Choroid plexus epithelial cell (primary cell): Measurements from ENCODE around the gene NHLRC4.

Experiments
- DNase-seq: peaks from one replicate; pipeline ENCODE4 v3.0.0-alpha.2; 2010; ENCODE audit warnings: low read depth
- H3K4me3 ChIP-seq: 2 replicates; pipeline ENCODE4 v1.5.1; 2011; ENCODE audit warnings: low read depth, mild to moderate bottlenecking, control low read depth, low read length, moderate library complexity
- TF ChIP-seq, protein P1 (sequence below): conservative IDR thresholded peaks from 2 replicates; pipeline ENCODE4 v1.5.1; 2011; ENCODE audit warnings: low read depth, mild to moderate bottlenecking, control low read depth, inconsistent platforms, low read length, moderate library complexity

Gene NHLRC4

DNA sequence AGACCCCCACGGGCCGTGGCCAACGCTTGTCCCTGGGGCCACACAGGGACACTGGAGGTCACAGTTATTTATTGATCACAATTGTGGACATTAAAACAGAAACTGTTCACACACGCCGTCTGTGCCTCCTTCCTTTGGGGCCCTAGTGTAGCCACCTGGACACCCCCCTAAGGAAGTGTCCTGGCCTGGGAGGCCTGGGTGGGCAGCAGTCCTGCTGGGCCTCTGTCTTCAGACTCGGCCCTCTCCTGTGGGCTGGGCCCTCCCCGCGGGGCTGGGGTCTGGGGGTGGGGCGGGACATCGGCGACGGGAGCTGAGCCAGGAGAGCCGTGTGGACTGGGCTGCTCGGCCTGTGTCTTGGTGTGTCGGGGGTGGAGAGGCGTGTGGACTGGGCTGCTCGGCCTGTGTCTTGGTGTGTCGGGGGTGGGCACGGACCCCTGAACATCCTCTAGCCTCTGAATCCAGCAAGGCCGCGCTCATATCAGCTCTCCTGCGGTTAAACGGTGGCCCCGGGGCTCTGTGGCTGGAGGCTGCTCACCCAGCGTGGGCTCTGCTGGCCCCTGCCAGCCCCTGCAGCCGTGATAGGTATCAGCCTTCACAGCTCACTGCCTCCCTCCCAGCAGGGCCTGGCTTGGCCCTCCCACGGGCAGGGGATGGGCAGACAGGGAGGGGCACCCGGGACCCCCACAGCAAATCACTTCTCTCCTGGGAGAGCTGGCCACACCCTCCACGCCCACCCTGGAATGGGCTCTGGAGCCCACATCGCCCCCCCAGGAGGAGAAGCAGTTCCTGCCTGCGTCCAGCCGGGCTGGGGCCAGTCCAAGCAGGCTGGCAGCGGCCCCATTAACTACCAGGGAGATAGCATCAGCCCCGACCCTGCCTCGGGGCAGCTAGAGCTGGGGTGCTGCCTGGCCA lies 1.1 kb upstream of the NHLRC4 start:
- TF ChIP-seq, protein P1, sequence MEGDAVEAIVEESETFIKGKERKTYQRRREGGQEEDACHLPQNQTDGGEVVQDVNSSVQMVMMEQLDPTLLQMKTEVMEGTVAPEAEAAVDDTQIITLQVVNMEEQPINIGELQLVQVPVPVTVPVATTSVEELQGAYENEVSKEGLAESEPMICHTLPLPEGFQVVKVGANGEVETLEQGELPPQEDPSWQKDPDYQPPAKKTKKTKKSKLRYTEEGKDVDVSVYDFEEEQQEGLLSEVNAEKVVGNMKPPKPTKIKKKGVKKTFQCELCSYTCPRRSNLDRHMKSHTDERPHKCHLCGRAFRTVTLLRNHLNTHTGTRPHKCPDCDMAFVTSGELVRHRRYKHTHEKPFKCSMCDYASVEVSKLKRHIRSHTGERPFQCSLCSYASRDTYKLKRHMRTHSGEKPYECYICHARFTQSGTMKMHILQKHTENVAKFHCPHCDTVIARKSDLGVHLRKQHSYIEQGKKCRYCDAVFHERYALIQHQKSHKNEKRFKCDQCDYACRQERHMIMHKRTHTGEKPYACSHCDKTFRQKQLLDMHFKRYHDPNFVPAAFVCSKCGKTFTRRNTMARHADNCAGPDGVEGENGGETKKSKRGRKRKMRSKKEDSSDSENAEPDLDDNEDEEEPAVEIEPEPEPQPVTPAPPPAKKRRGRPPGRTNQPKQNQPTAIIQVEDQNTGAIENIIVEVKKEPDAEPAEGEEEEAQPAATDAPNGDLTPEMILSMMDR = no peak
- no peak for DNase-seq
- H3K4me3 ChIP-seq = no peak overlapping the region

DNA sequence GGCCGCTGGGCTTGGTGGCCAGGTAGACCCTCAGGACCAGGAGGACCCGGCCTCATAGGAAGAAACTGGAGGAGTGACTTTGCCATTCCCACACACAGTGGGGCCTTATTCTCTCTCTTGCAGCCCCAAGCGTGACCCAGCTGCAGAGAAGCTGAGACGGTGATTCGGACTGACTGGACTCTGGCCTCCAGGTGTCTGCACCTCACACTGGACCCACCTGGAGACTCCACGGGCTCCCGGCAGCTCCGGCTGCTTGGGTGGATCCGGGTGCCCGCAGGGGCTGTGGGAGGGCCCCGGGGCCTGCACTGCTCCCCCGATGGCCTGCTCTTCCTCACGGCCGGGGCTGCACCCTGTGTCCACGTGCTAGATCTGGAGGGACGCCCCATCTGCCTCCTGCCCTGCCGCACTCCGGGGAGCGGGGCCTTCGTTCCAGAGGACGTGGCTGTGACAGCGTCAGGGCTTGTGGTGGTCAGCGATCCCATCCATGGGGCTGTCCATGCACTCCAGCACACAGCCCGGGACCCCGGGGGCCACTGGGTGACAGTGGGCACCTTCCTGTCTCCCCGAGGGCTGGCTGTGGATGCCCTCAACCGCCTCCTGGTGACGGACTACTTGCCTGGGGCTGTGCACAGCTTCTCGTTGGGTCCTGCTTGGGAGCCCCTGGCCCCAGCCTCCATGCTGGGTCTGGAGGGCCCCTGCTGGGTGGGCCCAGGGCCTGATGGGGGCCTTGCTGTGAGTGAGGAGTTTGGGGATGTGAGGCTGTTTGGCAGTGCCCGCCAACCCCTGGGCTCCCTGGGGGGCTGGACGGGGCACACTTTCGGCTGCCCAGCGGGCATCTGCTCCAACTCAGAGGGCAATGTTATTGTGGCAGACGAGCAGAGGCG lies 810 bp downstream of the NHLRC4 start:
- TF ChIP-seq, protein P1 = no peak
- no peak overlapping the region for H3K4me3 ChIP-seq

DNA sequence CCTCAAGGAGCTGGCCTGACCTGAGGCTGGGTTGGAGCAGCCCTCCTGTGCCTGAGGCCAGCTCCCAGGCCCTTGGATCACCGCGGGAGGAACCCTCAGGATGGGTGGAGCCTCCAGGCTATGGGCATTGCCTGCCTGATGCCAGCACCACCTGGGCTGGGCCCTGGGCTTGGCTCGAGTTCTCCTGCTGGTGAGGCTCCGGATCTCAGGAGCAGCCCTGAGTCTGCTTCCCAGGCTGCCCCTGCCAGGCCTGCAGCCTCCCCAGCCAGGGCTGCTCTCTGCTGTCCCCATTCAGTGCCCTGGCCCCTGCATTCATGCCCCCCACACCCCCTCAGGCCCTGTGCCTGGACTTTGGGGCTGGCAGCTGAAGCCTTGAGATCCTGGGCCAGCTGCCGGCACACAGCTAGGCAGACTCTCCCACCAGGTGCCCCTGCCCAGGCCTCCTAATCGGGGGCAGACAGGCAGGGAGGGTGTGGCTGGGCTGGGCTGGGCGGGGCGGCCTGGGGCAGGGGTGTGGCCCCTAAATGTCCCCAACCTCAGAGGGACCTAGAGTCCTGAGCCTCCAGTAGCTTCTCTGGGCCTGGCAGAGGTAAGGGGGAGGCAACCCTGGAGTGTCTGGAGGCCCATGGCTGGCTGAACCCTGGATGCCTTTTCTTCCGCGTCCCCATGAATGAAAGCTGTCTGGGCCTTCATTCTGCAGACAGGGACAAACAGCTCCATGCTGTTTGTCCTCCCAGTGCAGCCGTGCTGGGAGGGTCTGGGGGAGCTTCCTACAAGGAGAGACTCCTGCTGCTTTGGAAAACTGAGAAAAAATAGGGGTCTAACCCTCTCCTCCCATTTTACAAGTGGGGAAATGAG lies 1.8 kb downstream of the NHLRC4 start:
- H3K4me3 ChIP-seq = no peak overlapping the region

More for the DNA sequence above, 810 bp downstream of the NHLRC4 start:
- DNase-seq = no peak

DNA sequence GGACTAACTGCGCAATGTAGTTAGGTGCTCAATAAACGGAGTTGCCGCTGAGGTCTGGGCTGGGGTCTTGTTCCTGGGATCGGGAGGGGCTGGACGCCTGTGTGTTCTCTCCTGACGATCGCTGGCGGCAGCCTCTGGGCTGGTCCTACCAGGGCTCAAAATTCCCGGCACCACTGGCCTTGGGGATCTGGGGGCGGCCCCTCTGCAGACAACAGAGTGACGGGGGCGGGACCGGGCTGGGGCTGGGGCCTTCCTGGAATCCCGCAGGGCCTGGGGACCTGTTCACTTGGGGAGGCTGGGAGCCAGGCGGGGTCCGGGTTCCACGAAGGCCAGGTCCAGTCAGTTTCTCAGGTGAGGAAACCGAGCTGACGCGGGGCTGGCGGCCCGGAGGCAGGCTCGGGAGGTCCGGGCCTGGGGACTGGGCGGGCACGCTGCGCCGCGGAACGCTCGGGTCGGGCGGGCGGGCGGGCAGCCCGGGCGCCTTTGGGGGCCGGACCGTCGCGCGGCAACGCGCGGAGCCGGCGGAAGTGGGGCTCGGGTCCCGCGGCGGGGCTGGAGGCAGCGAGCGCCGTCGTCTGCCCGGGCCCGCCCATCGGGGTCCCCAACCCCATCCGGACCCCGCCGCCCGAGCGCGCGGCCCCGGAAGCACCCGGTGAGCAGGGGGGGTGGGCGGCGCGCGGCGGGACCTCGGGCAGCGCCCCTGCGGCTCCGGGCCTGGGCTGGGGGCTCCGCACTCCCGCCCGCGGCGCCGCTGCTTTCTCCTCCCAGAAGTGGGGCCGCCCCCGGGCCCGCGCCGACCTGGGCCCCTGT lies 2.8 kb downstream of the NHLRC4 start, which contains the start of gene PIGQ:
TSS of gene PIGQ (plus strand) at position 524 of the 810 bp plus-strand sequence. CDS start 4,107 bp downstream, outside the sequence.
- DNase-seq = peak; percentile 45
- TF ChIP-seq, protein P1 = no peak
- H3K4me3 ChIP-seq = peak within 1 kb of the TSS; percentile 69

More for the DNA sequence above, 1.8 kb downstream of the NHLRC4 start:
- TF ChIP-seq, protein P1 = no peak
- DNase-seq = no peak

DNA sequence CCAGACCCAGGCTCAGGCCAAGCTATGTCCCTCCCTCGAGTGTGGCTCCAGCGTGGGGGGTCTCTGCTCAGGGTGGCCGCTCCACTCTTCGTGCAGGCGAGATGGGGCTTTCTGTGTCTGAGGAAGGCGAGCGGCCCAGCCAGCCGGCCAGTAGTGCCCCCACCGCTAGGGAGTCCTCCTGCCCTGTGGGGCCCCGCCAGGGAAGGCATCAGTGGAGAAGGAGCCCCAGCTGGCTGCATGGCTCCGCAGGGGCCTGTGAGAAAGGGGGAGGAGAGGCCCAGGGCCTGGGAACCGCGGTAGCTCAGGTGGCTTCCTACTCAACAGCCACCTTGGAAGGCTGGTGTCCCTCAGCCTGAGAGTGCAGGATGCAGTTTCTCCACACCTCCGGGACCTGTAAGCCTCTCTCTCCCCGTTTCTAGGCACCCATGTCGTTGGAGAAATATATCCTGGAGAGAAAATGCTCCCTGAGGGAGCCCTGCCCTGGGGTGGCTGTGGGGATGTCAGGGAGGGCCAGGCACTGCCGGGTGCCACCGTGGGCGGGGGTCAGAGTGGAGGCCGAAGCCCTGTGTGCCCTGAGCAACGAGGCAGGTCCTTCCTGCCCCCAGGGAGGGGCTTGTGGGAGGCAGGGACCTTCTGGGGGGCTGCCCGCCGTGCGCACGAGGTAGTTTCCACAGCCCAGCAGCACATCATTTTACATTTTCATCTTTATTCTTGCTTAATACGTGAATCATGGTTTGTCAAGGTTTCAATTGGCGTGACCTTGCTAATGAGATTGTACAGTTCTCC lies 6.3 kb downstream of the NHLRC4 start:
- TF ChIP-seq, protein P1 = no peak
- DNase-seq = no peak
- H3K4me3 ChIP-seq = no peak overlapping the region
